H9 (cell line): ENCODE results near the gene AATF. TPM values are rescaled to one million over a fixed set of nuclear protein-coding genes. Genes with fewer than 3 reads are reported as not detected.

Experiments used
- DNase-seq: peaks from one replicate; pipeline ENCODE4 v3.0.0-alpha.2; 2017
- H2AFZ ChIP-seq: one replicate; pipeline ENCODE4 v1.6.1; 2013; ENCODE audit warnings: mild to moderate bottlenecking, low read length, control low read depth, moderate library complexity
- H2AK5ac ChIP-seq: 2 replicates; pipeline ENCODE4 v1.6.1; 2013; ENCODE audit warnings: low read length, control low read depth, mixed read lengths; ENCODE audit not compliant: insufficient read length
- H2BK120ac ChIP-seq: one replicate; pipeline ENCODE4 v1.6.1; 2013; ENCODE audit warnings: low read depth, mild to moderate bottlenecking, low read length, control low read depth, inconsistent platforms; ENCODE audit not compliant: poor library complexity, severe bottlenecking
- H2BK12ac ChIP-seq: 2 replicates; pipeline ENCODE4 v1.6.1; 2013; ENCODE audit warnings: low read length, control low read depth, mixed read lengths, low read depth; ENCODE audit not compliant: insufficient read length
- H2BK15ac ChIP-seq: 2 replicates; pipeline ENCODE4 v1.6.1; 2013; ENCODE audit warnings: low read depth, low read length, control low read depth
- H2BK20ac ChIP-seq: one replicate; pipeline ENCODE4 v1.6.1; 2013; ENCODE audit warnings: low read depth, mild to moderate bottlenecking, low read length, control low read depth, inconsistent platforms; ENCODE audit not compliant: poor library complexity, severe bottlenecking
- H2BK5ac ChIP-seq: 2 replicates; pipeline ENCODE4 v1.6.1; 2013; ENCODE audit warnings: low read length, control low read depth, mixed read lengths; ENCODE audit not compliant: insufficient read length
- H3K14ac ChIP-seq: 2 replicates; pipeline ENCODE4 v1.6.1; 2013; ENCODE audit warnings: low read length, control low read depth; ENCODE audit not compliant: insufficient read depth
- H3K18ac ChIP-seq: 2 replicates; pipeline ENCODE4 v1.6.1; 2013; ENCODE audit warnings: low read depth, mild to moderate bottlenecking, mixed read lengths, low read length, control low read depth; ENCODE audit not compliant: insufficient read length
- H3K23ac ChIP-seq: 2 replicates; pipeline ENCODE4 v1.6.1; 2013; ENCODE audit warnings: low read length, control low read depth, mixed read lengths, low read depth; ENCODE audit not compliant: insufficient read length
- H3K23me2 ChIP-seq: 2 replicates; pipeline ENCODE4 v1.6.1; 2013; ENCODE audit warnings: low read depth, mild to moderate bottlenecking, mixed read lengths, low read length, control low read depth; ENCODE audit not compliant: insufficient read length, poor library complexity, severe bottlenecking
- H3K27ac ChIP-seq: 2 replicates; pipeline ENCODE4 v1.5.1; 2013; ENCODE audit warnings: low read length, control low read depth, mixed read lengths, low read depth; ENCODE audit not compliant: insufficient read length
- H3K27me3 ChIP-seq: 2 replicates; pipeline ENCODE4 v1.6.1; 2013; ENCODE audit warnings: low read length, control low read depth, inconsistent platforms; ENCODE audit not compliant: insufficient read depth
- H3K4ac ChIP-seq: 2 replicates; pipeline ENCODE4 v1.6.1; 2013; ENCODE audit warnings: low read depth, mild to moderate bottlenecking, control low read depth, inconsistent platforms, low read length, moderate library complexity
- H3K4me1 ChIP-seq: 2 replicates; pipeline ENCODE4 v1.6.1; 2013; ENCODE audit warnings: low read length, control low read depth, inconsistent platforms; ENCODE audit not compliant: insufficient read depth
- H3K4me2 ChIP-seq: 2 replicates; pipeline ENCODE4 v1.6.1; 2013; ENCODE audit warnings: low read length, control low read depth, mixed read lengths; ENCODE audit not compliant: insufficient read length, insufficient read depth
- H3K56ac ChIP-seq: 2 replicates; pipeline ENCODE4 v1.6.1; 2013; ENCODE audit warnings: low read depth, mild to moderate bottlenecking, mixed read lengths, low read length, control low read depth; ENCODE audit not compliant: insufficient read length
- H3K79me1 ChIP-seq: 2 replicates; pipeline ENCODE4 v1.6.1; 2013; ENCODE audit warnings: low read depth, mild to moderate bottlenecking, moderate library complexity, low read length, control low read depth, inconsistent platforms; ENCODE audit not compliant: insufficient read depth, poor library complexity, severe bottlenecking
- H3K79me2 ChIP-seq: 2 replicates; pipeline ENCODE4 v1.6.1; 2013; ENCODE audit warnings: low read length, control low read depth, inconsistent platforms; ENCODE audit not compliant: insufficient read depth
- H3K9ac ChIP-seq: 2 replicates; pipeline ENCODE4 v1.6.1; 2013; ENCODE audit warnings: low read length, control low read depth, mixed read lengths; ENCODE audit not compliant: insufficient read length; ENCODE audit errors: extremely low read depth
- H3K9me3 ChIP-seq: one replicate; pipeline ENCODE4 v1.6.1; 2013; ENCODE audit warnings: low read depth, low read length, inconsistent platforms; ENCODE audit not compliant: control insufficient read depth
- H3T11ph ChIP-seq: one replicate; pipeline ENCODE4 v1.6.1; 2013; ENCODE audit warnings: mild to moderate bottlenecking, low read length, control low read depth, inconsistent platforms
- H4K20me1 ChIP-seq: one replicate; pipeline ENCODE4 v1.6.1; 2013; ENCODE audit not compliant: control insufficient read depth, insufficient read length, insufficient read depth
- H4K5ac ChIP-seq: 2 replicates; pipeline ENCODE4 v1.6.1; 2013; ENCODE audit warnings: low read depth, mild to moderate bottlenecking, mixed read lengths, low read length, control low read depth; ENCODE audit not compliant: insufficient read length
- H4K8ac ChIP-seq: replicated peaks from 2 replicates; pipeline ENCODE4 v1.6.1; 2013; ENCODE audit warnings: low read length, control low read depth, mixed read lengths, low read depth; ENCODE audit not compliant: insufficient read length
- H4K91ac ChIP-seq: 2 replicates; pipeline ENCODE4 v1.6.1; 2013; ENCODE audit warnings: low read depth, mild to moderate bottlenecking, moderate library complexity, mixed read lengths, low read length, control low read depth; ENCODE audit not compliant: insufficient read length
- H3K27ac Mint-ChIP-seq, 3 experiments: 2 replicates in 2 of 3; 3 replicates in 1 of 3; pipeline ENCODE4 v1.8.0; 2020 to 2021; ENCODE audit warnings: mixed read lengths in 3 of 3, mild to moderate bottlenecking in 1 of 3, moderate library complexity in 1 of 3
- H3K27me3 Mint-ChIP-seq: 2 replicates; pipeline ENCODE4 v1.8.0; 2021; ENCODE audit warnings: low read depth, mild to moderate bottlenecking, moderate library complexity, mixed read lengths
- H3K36me3 Mint-ChIP-seq, 3 experiments: 2 replicates in 2 of 3; 3 replicates in 1 of 3; pipeline ENCODE4 v1.8.0; 2020 to 2021; ENCODE audit warnings: low read depth in 3 of 3, mixed read lengths in 3 of 3; ENCODE audit not compliant: insufficient read depth in 1 of 3
- H3K4me1 Mint-ChIP-seq, 2 experiments: 2 replicates each; pipeline ENCODE4 v1.8.0; 2020; ENCODE audit warnings: mixed read lengths in 2 of 2
- H3K4me3 Mint-ChIP-seq, 2 experiments: 2 replicates in 1 of 2; 3 replicates in 1 of 2; pipeline ENCODE4 v1.8.0; 2020 to 2021; ENCODE audit warnings: mild to moderate bottlenecking in 2 of 2, mixed read lengths in 2 of 2, moderate library complexity in 1 of 2
- H3K9me3 Mint-ChIP-seq, 2 experiments: 2 replicates in 1 of 2; 3 replicates in 1 of 2; pipeline ENCODE4 v1.8.0; 2020; ENCODE audit warnings: mild to moderate bottlenecking in 2 of 2, mixed read lengths in 2 of 2, moderate library complexity in 1 of 2
- CTCF ChIP-seq: fragments of 200-600 bp; sonication (generic); conservative IDR thresholded peaks from 3 replicates; pipeline ENCODE4 v1.8.0; 2021; ENCODE audit warnings: antibody characterized with exemption, mild to moderate bottlenecking
- WGBS: extraction: QIAGEN DNeasy Blood & Tissue Kit; methylation state at CpG from one replicate; pipeline ENCODE4 v1.1.7; 2013; ENCODE audit warnings: missing lambda C conversion rate, low lambda C conversion rate, mixed read lengths; ENCODE audit not compliant: insufficient read length; ENCODE audit errors: extremely low coverage; 5-methylcytosine and 5-hydroxymethylcytosine counted together
- total RNA-seq: library from RNA; stranded (reverse); gene quantifications from 2 replicates; pipeline ENCODE4 v1.2.1, GENCODE V29; 2021

The AATF gene
- total RNA-seq, 1 experiment from 2014 or later, result 69.6 TPM

DNA sequence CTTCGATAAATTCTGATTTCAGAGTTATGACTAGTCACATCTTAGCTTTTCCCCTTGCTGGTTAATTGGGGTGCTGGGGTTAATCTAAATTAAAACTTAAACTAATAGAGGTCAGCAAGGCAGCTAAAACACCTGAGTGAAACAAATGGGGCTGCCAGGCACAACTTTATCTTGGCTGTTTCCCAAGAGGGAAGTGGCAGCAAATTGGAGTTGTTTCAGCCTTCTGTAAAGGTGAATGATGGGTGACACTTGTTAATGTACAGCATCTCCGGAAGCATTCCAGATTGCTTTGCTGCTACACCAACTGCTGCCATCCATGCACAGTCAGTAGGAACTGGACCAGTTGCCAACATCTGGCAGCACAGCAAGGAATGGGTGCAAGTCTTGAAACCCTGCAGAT lies 43.9 kb downstream of the AATF start:
- Histone ChIP-seq H3K4me1 (no peaks in the 10 kb centered on the region), H4K20me1 (no peaks in the 10 kb centered on the region), H2BK12ac (no peak overlapping the region), H2AK5ac (no peak overlapping the region), H2BK5ac (no peak overlapping the region), H3K23me2 (no peaks in the 10 kb centered on the region), H3K18ac (no peak overlapping the region), H3K9me3 (no peaks in the 10 kb centered on the region), H3K79me1 (no peaks in the 10 kb centered on the region), H2AFZ (no peak overlapping the region), H3K79me2 (no peaks in the 10 kb centered on the region), H2BK120ac (no peak overlapping the region), H3T11ph (no peak overlapping the region), H3K9ac (no peak overlapping the region), H3K23ac (no peak overlapping the region), H3K27me3 (no peaks in the 10 kb centered on the region), H2BK20ac (no peak overlapping the region), H2BK15ac (no peak overlapping the region), H3K56ac (no peak overlapping the region), H3K14ac (no peak overlapping the region), H4K8ac (no peak overlapping the region), H3K27ac (no peak overlapping the region), H4K91ac (no peak overlapping the region), H4K5ac (no peak overlapping the region), H3K4me2 (no peak overlapping the region), H3K4ac (no peak overlapping the region)
- no peak for TF ChIP-seq CTCF
- no CpG with 5 or more reads among the region's 2 CpGs for WGBS
- Mint-ChIP-seq H3K4me3 (no peak overlapping the region), H3K9me3 (peaks cover 0 to 2% of the 10 kb centered on the region in 2 experiments; a peak in 2 of 5 replicates), H3K27ac (no peak overlapping the region), H3K36me3 (peaks cover 39 to 65% (median 62%) of the 10 kb centered on the region in 3 experiments), H3K27me3 (no peaks in the 10 kb centered on the region), H3K4me1 (no peaks in the 10 kb centered on the region)
- DNase-seq, result no peak
